IPS-18c (cell line): ENCODE data around the gene MIEF2.

Experiments
- H3K4me3 ChIP-seq: 2 replicates; pipeline ENCODE4 v1.7.0; 2013; ENCODE audit warnings: low read depth, mild to moderate bottlenecking, low read length, moderate library complexity; ENCODE audit not compliant: insufficient read depth
- H3K9me3 ChIP-seq: one replicate; pipeline ENCODE4 v1.6.1; 2013; ENCODE audit warnings: mild to moderate bottlenecking, low read length, moderate library complexity; ENCODE audit not compliant: control insufficient read depth, insufficient read depth

The MIEF2 gene

GRCh38 chr17:18251204-18251603, 9.3 kb upstream of the MIEF2 start:
- Histone ChIP-seq H3K9me3 (no peaks in the 10 kb centered on the region), H3K4me3 (no peak overlapping the region)

DNA sequence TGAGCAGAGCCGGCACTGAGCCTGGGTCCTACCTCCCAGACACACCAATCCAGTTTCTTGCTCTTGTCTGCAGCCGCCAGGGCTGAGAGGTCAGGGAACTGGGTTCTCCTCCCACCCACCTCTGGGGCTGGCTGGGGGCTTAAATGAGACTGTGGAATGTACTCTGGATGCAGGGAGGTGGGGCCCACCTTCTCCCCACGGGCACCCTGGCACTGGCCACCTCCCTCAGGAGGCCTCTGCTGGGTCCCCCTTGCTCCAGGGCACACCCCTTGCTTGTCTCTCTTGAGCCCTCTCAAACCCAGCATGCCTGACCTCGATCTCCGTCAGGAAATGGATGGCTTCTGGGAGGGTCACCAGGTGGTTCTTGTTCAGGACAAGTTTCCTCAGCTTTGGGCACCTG, 8.3 kb upstream of the MIEF2 start:
- Histone ChIP-seq H3K4me3 (no peak overlapping the region), H3K9me3 (no peaks in the 10 kb centered on the region)

GRCh38 chr17:18253187-18253884, 7.1 kb upstream of the MIEF2 start:
- Histone ChIP-seq H3K4me3 (no peak overlapping the region), H3K9me3 (no peaks in the 10 kb centered on the region)

DNA sequence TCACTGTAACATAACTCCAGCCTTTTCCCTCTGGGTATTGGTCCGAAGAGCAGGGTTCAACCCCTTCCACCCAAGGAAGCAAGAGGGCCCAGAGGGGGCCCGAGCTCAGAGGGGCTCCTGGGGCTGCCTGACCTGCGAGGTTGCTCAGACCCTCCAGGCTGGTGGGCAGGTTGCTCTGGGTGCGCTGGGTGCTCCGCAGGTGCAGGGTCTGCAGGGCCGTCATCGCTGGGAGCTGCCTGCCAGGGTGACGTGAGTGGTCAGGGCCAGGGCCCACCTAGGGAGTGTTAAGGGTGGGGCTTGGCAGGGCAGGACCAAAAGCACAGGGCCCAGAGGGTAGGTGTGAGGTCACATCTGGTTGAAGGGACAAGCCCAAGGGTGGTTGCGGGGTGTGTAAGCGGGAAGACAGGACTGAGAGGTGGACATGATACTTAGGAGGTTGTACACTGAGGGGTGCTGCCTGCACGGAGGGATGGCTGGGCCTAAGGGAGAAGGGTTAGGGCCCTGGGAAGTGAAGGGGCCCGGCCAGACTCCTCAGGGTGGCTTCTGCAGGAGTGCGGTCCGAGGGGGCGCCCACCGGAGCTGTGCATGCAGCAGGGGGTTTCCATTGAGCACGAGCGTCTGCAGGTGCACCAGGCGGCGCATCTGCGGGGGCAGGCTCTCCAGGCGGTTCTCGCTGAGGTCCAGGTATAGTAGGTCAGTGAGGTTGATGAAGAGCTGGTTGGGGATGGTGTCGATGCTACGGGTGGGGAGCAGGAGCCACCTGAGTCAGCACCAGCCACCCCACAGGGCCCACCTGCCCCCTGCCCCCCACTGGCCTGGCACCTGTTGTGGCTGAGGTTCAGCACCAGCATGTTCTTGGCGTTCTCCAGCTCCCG, 6.3 kb upstream of the MIEF2 start:
- Histone ChIP-seq H3K9me3 (no peaks in the 10 kb centered on the region), H3K4me3 (no peak overlapping the region)

DNA sequence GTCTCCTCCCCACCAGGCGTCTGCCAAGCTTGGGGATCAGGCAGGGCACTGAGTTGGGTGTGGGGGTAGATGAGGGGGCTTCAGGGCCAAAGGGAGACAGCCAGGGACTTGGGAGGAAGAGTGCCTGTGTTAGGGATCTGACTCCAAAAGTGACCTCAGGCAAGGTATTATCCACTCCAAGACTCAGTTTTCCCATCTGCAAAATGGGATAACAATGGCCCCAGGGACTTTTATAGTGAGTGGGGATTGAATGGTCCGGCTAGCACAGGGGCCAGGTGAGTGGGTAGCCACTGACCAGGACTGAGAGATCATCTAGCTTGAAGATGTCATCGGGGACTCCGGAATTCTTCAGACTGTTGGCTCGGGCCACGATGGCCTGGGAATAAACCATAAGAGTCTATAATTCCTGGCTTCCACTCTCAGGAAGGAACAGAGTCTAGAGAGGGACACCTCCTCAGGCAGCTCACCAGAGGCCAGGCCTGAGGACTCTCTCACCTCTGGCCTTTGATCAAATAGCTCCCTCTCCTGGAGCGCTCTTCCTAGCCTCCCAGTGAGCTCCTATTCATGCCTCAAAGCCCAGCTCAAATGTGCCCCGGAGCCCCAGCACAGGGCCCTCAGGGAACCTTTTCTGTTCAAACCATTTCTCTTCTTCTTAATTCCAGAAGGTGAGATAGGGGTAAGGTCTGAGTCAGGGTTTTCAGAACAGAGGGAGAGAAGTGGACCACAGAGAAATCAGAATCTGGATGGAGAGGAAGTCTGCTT, 5.4 kb upstream of the MIEF2 start:
- no peaks in the 10 kb centered on the region for H3K9me3 ChIP-seq
- no peak overlapping the region for H3K4me3 ChIP-seq

DNA sequence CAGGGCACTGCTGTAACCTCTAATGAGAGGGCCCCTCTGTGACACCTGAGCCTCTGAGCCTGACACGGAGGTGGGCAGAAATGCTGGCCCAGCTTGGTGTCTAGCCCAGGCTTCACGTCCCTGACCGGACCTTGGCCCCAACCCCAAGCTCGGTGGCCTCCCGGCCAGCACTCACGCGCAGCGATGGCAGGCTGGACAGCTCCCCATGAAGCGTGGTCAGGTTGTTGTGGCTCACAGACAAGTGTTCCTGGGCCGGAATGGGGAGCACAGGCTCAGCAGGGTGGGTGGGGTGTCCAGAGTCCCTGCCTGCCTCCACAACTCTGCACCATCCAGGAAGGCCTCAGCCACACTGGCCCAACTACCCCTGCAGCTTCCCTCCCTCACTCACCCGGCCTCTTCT, 4.1 kb upstream of the MIEF2 start:
- Histone ChIP-seq H3K9me3 (no peaks in the 10 kb centered on the region), H3K4me3 (no peak overlapping the region)

DNA sequence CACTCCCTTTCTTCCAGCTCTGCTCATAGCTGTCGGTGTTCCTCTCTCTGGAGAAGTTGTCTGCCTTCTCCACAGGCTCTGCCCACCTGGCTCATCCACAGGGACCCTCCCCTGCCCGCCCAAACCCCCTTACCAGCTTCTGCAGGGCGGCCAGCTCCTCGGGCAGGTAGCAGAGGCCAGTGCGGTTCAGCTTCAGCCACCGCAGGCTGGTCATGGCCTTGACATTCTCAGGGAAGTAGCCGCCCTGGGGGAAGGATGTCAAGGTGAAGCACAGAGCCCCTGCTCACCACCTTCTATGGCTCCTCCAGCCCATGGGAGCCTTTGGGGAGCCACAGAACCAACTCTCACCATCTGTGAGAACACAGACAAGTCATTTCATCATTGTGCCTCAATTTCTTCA, 3.7 kb upstream of the MIEF2 start:
- H3K4me3 ChIP-seq: 0 out of 2 replicates have a peak overlapping the region, but pooled peaks have one; percentile 0
- no peaks in the 10 kb centered on the region for H3K9me3 ChIP-seq

DNA sequence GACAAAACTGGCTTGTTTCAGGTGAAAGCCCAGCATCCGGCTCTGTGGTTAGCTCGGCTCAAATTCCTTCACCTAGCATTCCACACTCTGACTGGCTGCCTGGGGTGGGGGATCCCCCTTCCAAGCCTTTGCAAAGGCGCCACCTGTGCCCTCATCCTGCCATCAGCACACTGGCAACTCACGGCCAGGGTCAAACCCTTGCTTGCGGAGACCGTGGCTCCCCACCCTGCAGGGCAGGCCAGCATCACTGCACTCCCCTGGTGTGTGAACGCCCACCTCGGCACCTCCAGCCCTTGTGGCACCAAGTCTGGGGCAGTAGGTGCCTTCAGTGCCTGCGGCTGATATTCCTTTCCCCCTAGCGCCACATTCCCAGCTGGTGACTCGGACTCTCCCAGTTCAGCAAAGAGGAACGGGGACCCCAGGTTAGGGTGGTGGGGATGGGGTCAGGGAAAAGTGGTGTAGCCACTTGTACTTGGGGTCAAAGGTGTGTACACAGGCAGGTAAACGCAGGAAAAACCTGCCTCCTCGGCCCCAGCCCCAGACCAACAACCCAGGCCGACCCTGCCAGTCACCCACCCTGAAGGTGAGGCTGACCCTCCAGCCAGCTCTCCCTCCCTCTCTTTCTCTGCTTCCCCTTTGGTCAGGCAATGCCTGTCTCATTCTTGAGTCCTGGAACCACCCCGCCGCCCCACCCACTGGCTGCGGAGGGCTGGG, 3.0 kb upstream of the MIEF2 start:
- peak overlapping the region; percentile 98 for H3K4me3 ChIP-seq
- no peaks in the 10 kb centered on the region for H3K9me3 ChIP-seq

DNA sequence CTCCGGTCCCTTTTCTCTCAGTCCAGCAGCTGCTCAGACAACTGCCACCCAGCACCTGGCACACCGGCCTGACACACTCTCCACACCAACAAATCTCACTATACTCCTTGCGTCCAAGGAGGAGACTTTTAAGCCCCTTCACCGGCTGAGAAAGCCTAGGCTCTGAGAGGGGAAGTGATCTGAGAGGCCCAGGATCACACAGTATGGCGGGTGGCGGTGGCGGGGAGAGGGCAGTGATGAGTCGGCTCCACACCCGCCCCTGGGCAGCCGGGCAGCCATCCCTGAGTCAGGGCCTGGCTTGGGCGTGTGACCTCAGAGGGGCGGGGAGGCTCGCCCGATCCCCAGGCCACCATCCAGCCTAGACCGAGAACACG, 2.5 kb upstream of the MIEF2 start:
- H3K4me3 ChIP-seq: peak overlapping the region; percentile 98
- H3K9me3 ChIP-seq: no peaks in the 10 kb centered on the region

GRCh38 chr17:18258356-18259038, 2.0 kb upstream of the MIEF2 start, which contains the start of gene FLII:
TSS of gene FLII (minus strand) at chr17:18258738. CDS start at chr17:18258690, 48 bp downstream.
- peak within 1 kb of the TSS; percentile 98 for H3K4me3 ChIP-seq
- no peaks in the 10 kb centered on the region for H3K9me3 ChIP-seq

DNA sequence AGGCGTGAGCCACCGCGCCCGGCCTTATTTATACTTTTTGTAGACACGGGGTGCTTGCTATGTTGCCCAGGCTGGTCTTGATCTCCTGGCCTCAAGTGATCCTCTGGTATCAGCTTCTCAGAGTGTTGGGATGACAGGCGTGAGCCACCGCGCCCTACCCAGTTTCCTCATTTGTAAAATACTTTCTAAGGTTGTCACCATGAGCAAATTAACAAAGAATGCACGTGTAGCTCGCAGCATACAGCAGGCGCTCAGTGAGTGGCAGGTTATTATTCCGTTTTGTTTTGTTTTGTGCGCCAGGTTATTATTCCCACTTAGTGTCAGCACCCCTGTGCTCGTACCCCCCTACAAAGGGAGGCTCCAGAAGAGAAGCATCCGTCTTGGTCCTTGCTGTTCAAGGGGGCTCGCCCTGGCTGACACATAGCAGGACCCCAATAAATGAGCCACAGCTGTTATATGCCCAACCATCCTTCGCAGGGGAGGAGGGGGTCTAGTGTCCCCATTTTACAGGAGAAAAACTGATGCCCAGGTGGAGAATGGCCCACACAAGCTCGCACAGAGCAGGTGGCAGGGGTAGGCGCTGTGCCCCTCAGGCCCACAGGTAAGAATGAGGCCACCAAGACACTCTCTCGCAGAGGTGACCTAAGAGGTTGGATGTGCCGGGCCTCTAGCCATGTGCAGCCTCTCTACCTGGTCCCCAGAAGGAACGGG, 686 bp upstream of the MIEF2 start:
- Histone ChIP-seq H3K4me3 (peak overlapping the region; percentile 99; the same call in 1 of the 2 replicates), H3K9me3 (no peaks in the 10 kb centered on the region)

GRCh38 chr17:18261146-18261515, 669 bp downstream of the MIEF2 start:
- H3K4me3 ChIP-seq: peak overlapping the region; percentile 99

DNA sequence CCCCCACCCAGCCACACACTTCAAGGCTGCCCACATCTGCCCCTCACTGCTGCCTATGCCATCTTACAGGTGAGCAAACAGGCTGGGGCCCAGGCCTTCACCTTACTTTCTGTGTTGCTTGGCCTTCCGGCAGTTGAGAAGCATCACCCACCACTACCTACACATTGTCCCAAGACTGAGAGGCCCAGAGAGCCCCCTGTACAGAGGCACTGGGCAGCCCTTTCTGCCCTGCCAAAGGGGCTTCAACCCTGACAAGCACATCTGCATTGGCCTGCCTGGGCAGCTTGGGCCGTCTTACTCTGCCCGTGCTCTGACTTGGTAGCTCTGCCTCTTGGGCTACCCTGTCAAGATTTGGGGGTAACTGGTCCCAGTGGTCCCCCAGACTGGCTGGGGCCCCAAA, 1.2 kb downstream of the MIEF2 start:
- Histone ChIP-seq H3K4me3 (peak overlapping the region; percentile 99), H3K9me3 (no peaks in the 10 kb centered on the region)

More at GRCh38 chr17:18261146-18261515, 669 bp downstream of the MIEF2 start:
- H3K9me3 ChIP-seq: no peaks in the 10 kb centered on the region

DNA sequence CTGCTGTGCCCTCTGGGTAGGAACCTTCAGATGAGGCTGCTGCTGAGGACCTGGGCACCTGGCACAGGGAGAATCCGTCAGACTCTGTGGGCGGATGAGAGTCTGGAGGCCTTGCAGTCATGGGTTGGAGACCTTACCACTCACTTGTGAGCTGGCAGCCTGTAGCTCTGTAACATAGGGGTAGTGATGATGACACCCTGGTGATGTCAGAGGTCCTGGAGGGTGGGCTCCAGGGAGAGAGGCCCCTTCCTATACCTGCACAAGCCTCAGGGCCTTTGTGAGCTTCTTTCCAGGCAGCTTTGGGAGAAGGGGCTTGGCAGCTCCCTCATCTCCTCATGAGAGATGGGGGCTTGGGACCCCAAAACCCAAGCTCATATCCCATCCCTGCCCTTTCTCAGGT, 1.6 kb downstream of the MIEF2 start:
- no peaks in the 10 kb centered on the region for H3K9me3 ChIP-seq
- H3K4me3 ChIP-seq: no peak overlapping the region

DNA sequence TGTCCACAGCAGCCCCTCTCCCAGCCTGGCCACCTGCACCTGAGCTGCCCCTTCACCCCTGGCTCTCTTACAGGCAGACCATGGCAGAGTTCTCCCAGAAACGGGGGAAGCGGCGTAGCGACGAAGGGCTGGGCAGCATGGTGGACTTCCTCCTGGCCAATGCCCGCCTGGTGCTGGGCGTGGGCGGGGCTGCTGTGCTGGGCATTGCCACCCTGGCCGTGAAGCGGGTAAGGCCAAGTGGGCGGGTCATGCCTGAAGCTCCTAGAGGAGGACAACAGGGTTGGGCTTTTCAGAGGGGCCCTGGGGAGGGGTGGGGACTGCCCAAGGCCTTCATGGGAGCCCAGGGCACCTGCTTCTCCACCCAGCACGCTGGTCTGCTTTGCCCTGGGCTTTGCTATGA, 2.2 kb downstream of the MIEF2 start:
- Histone ChIP-seq H3K9me3 (no peaks in the 10 kb centered on the region), H3K4me3 (no peak overlapping the region)
